ENCODE results near the gene IQGAP2. TPM values are rescaled to one million over a fixed set of nuclear protein-coding genes. Genes with fewer than 3 reads are reported as not detected.

Gene IQGAP2
- total RNA-seq, 1 donor from 2014 or later, result 92.8 TPM

GRCh38 chr5:76595755-76596481, 192.8 kb downstream of the IQGAP2 start:
- intact Hi-C loops (cut with micrococcal nuclease), result no loop called here

- intact Hi-C loops (cut with micrococcal nuclease), result no loop called here
These were observed 195.4 kb downstream of the IQGAP2 start for GRCh38 chr5:76598531-76598930.

GRCh38 chr5:76600716-76601115, 197.6 kb downstream of the IQGAP2 start:
- intact Hi-C loops (cut with micrococcal nuclease), result loop anchor here (1.0 to 5.0 kb wide), 6 partner anchors 41 to 477 kb away; partner anchors contain the start of gene F2R

- intact Hi-C loops (cut with micrococcal nuclease), result loop anchor here (1.0 to 5.0 kb wide), 6 partner anchors 40 to 476 kb away; partner anchors contain the start of gene F2R
These were observed 198.4 kb downstream of the IQGAP2 start for GRCh38 chr5:76601470-76601869.

- intact Hi-C loops (cut with micrococcal nuclease), result loop anchor here (5.0 kb wide), 1 partner anchor 475 kb away; no protein-coding TSS in a partner anchor
These were observed 199.1 kb downstream of the IQGAP2 start for GRCh38 chr5:76602094-76602726.

- intact Hi-C loops (cut with micrococcal nuclease), result loop anchor here (5.0 kb wide), 1 partner anchor 473 kb away; no protein-coding TSS in a partner anchor
These were observed 200.9 kb downstream of the IQGAP2 start for GRCh38 chr5:76603991-76604390.

GRCh38 chr5:76604838-76605237, 201.8 kb downstream of the IQGAP2 start:
- intact Hi-C loops (cut with micrococcal nuclease), result loop anchor here (5.0 kb wide), 1 partner anchor 472 kb away; no protein-coding TSS in a partner anchor

GRCh38 chr5:76606701-76607100, 203.6 kb downstream of the IQGAP2 start:
- intact Hi-C loops (cut with micrococcal nuclease), result no loop called here

GRCh38 chr5:76607353-76607871, 204.3 kb downstream of the IQGAP2 start:
- intact Hi-C loops (cut with micrococcal nuclease), result no loop called here

GRCh38 chr5:76608833-76609232, 205.7 kb downstream of the IQGAP2 start:
- intact Hi-C loops (cut with micrococcal nuclease), result no loop called here

GRCh38 chr5:76610196-76610595, 207.1 kb downstream of the IQGAP2 start:
- intact Hi-C loops (cut with micrococcal nuclease), result no loop called here

- intact Hi-C loops (cut with micrococcal nuclease), result no loop called here
These were observed 209.9 kb downstream of the IQGAP2 start for GRCh38 chr5:76612942-76613341.

GRCh38 chr5:76615759-76616158, 212.7 kb downstream of the IQGAP2 start:
- intact Hi-C loops (cut with micrococcal nuclease), result no loop called here

- intact Hi-C loops (cut with micrococcal nuclease), result no loop called here
These were observed 213.1 kb downstream of the IQGAP2 start for GRCh38 chr5:76616206-76616605.

GRCh38 chr5:76617229-76617628, 214.1 kb downstream of the IQGAP2 start:
- intact Hi-C loops (cut with micrococcal nuclease), result no loop called here

- intact Hi-C loops (cut with micrococcal nuclease), result no loop called here
These were observed 214.6 kb downstream of the IQGAP2 start for GRCh38 chr5:76617675-76618074.

- intact Hi-C loops (cut with micrococcal nuclease), result no loop called here
These were observed 217.1 kb downstream of the IQGAP2 start for GRCh38 chr5:76620166-76620565.

- intact Hi-C loops (cut with micrococcal nuclease), result no loop called here
These were observed 219.0 kb downstream of the IQGAP2 start for GRCh38 chr5:76622076-76622475.

GRCh38 chr5:76622973-76623596, 220.0 kb downstream of the IQGAP2 start, which contains the start of gene F2RL2:
Gene F2RL2, minus strand, starts transcription at chr5:76623403. Its CDS starts 173 bp downstream, at chr5:76623230.
- intact Hi-C loops (cut with micrococcal nuclease), result no loop called here

- intact Hi-C loops (cut with micrococcal nuclease), result no loop called here
These were observed 222.2 kb downstream of the IQGAP2 start for GRCh38 chr5:76625087-76625815.

GRCh38 chr5:76626738-76627137, 223.7 kb downstream of the IQGAP2 start:
- intact Hi-C loops (cut with micrococcal nuclease), result no loop called here
